Smooth muscle cell (in vitro differentiated cells): ENCODE measurements around the gene ATP13A2. TPM values are rescaled to one million over a fixed set of nuclear protein-coding genes. Genes with fewer than 3 reads are reported as not detected.

Experiments used
- DNase-seq: peaks from one replicate; lab custom pipeline; 2025; ENCODE audit not compliant: unreplicated experiment; lab: John Stamatoyannopoulos, UW
- H2AFZ ChIP-seq: fragments of 200-600 bp; sonication (generic); 2 replicates; pipeline ENCODE4 v1.6.0; 2016; ENCODE audit warnings: antibody characterized with exemption, low read depth, mild to moderate bottlenecking
- H3F3A ChIP-seq: fragments of 200-600 bp; sonication (generic); 2 replicates; pipeline ENCODE4 v1.6.0; 2017; ENCODE audit warnings: antibody characterized with exemption, low read depth
- H3K27ac ChIP-seq: fragments of 200-600 bp; sonication (generic); 2 replicates; pipeline ENCODE4 v1.5.1; 2016; ENCODE audit warnings: low read depth, mild to moderate bottlenecking
- H3K27me3 ChIP-seq: fragments of 200-600 bp; sonication (generic); 2 replicates; pipeline ENCODE4 v1.6.1; 2016; ENCODE audit warnings: low read depth, mild to moderate bottlenecking
- H3K36me3 ChIP-seq: fragments of 200-600 bp; sonication (generic); 2 replicates; pipeline ENCODE4 v1.5.1; 2016; ENCODE audit warnings: low read depth
- H3K4me1 ChIP-seq: fragments of 200-600 bp; sonication (generic); 2 replicates; pipeline ENCODE4 v1.5.1; 2016; ENCODE audit warnings: low read depth
- H3K4me2 ChIP-seq: fragments of 200-600 bp; sonication (generic); 2 replicates; pipeline ENCODE4 v1.6.0; 2016; ENCODE audit warnings: mild to moderate bottlenecking
- H3K4me3 ChIP-seq: fragments of 200-600 bp; sonication (generic); 2 replicates; pipeline ENCODE4 v1.5.1; 2016; ENCODE audit warnings: mild to moderate bottlenecking
- H3K79me2 ChIP-seq: fragments of 200-600 bp; sonication (generic); 2 replicates; pipeline ENCODE4 v1.6.0; 2016; ENCODE audit warnings: low read depth, mild to moderate bottlenecking
- H3K9ac ChIP-seq: fragments of 200-600 bp; sonication (generic); 2 replicates; pipeline ENCODE4 v1.6.0; 2016; ENCODE audit warnings: low read depth
- H3K9me3 ChIP-seq: fragments of 200-600 bp; sonication (generic); replicated peaks from 2 replicates; pipeline ENCODE4 v1.5.1; 2016; ENCODE audit warnings: low read depth
- H4K20me1 ChIP-seq: fragments of 200-600 bp; sonication (generic); 2 replicates; pipeline ENCODE4 v1.6.0; 2016; ENCODE audit warnings: low read depth
- CTCF ChIP-seq: fragments of 200-600 bp; sonication (generic); IDR thresholded peaks from 2 replicates; pipeline ENCODE4 v1.5.1; 2017; ENCODE audit warnings: borderline replicate concordance, mild to moderate bottlenecking, antibody characterized with exemption; ENCODE audit not compliant: insufficient read depth, poor library complexity, severe bottlenecking
- WGBS: methylation state at CpG from one replicate; pipeline ENCODE4 v1.1.7; 2016; ENCODE audit warnings: low lambda C conversion rate; 5-methylcytosine and 5-hydroxymethylcytosine counted together
- polyA plus RNA-seq: library from polyadenylated mRNA; unstranded; fragments of >200 nt; fragmentation: Nextera tagmentation; extraction: Ambion mirVana; gene quantifications from 2 replicates; pipeline ENCODE4 v1.2.1, GENCODE V29; 2016
- total RNA-seq: library from RNA; depleted of rRNA; stranded (reverse); fragments of >200 nt; gene quantifications from 2 replicates; pipeline ENCODE4 v1.2.3, GENCODE V29; 2014

ATP13A2 gene
- total and polyA plus RNA-seq, 2 experiments from 2014 or later: 27.7 to 42.3 TPM

GRCh38 chr1:17047924-17048323 lies 36.2 kb upstream of the ATP13A2 start:
- no peak overlapping the region for H3K4me2 ChIP-seq
- DNase-seq: no peak
- H3K36me3 ChIP-seq: peaks cover 14% of the 10 kb centered on the region
- no peaks in the 10 kb centered on the region for H3K9me3 ChIP-seq
- no peak overlapping the region for H3K4me3 ChIP-seq
- peaks cover 78% of the 10 kb centered on the region for H3K79me2 ChIP-seq
- no peaks in the 10 kb centered on the region for H3F3A ChIP-seq
- 98% methylated on average over 5 of the region's 5 CpGs for WGBS
- no peaks in the 10 kb centered on the region for H3K4me1 ChIP-seq
- no peak overlapping the region for H3K9ac ChIP-seq
- no peak overlapping the region for H2AFZ ChIP-seq
- TF ChIP-seq CTCF: no peak
- H3K27me3 ChIP-seq: no peaks in the 10 kb centered on the region
- H3K27ac ChIP-seq: no peak overlapping the region
- H4K20me1 ChIP-seq: peaks cover 39% of the 10 kb centered on the region

- no peak for TF ChIP-seq CTCF
- H2AFZ ChIP-seq: no peak overlapping the region
- H3F3A ChIP-seq: no peaks in the 10 kb centered on the region
- H3K27ac ChIP-seq: no peak overlapping the region
- peaks cover 67% of the 10 kb centered on the region for H3K79me2 ChIP-seq
- no peak overlapping the region for H3K9ac ChIP-seq
- H3K4me2 ChIP-seq: no peak overlapping the region
- no peak overlapping the region for H3K4me3 ChIP-seq
- H4K20me1 ChIP-seq: peaks cover 49% of the 10 kb centered on the region
- no peak for DNase-seq
- no peaks in the 10 kb centered on the region for H3K4me1 ChIP-seq
- H3K27me3 ChIP-seq: no peaks in the 10 kb centered on the region
- H3K9me3 ChIP-seq: no peaks in the 10 kb centered on the region
- WGBS: 82% methylated on average over 3 of the region's 3 CpGs
- H3K36me3 ChIP-seq: peaks cover 16% of the 10 kb centered on the region
Measured at GRCh38 chr1:17046334-17046657, 34.6 kb upstream of the ATP13A2 start.

GRCh38 chr1:17045634-17046333 lies 34.1 kb upstream of the ATP13A2 start:
- H3K79me2 ChIP-seq: peaks cover 65% of the 10 kb centered on the region
- no peak for DNase-seq
- TF ChIP-seq CTCF: peak; percentile 63
- H3K27me3 ChIP-seq: no peaks in the 10 kb centered on the region
- H3K27ac ChIP-seq: no peak overlapping the region
- peaks cover 54% of the 10 kb centered on the region for H4K20me1 ChIP-seq
- H3K9me3 ChIP-seq: no peaks in the 10 kb centered on the region
- 69% methylated on average over 9 of the region's 9 CpGs for WGBS
- H3F3A ChIP-seq: no peaks in the 10 kb centered on the region
- peaks cover 16% of the 10 kb centered on the region for H3K36me3 ChIP-seq
- H2AFZ ChIP-seq: no peak overlapping the region
- no peak overlapping the region for H3K4me3 ChIP-seq
- H3K9ac ChIP-seq: no peak overlapping the region
- H3K4me1 ChIP-seq: no peaks in the 10 kb centered on the region
- H3K4me2 ChIP-seq: no peak overlapping the region

- Histone ChIP-seq H2AFZ (no peak overlapping the region), H3K36me3 (peaks cover 21% of the 10 kb centered on the region), H3K9me3 (no peaks in the 10 kb centered on the region), H3K4me1 (no peaks in the 10 kb centered on the region), H4K20me1 (peaks cover 60% of the 10 kb centered on the region), H3K79me2 (peaks cover 59% of the 10 kb centered on the region), H3K27me3 (no peaks in the 10 kb centered on the region), H3K27ac (no peak overlapping the region), H3F3A (no peaks in the 10 kb centered on the region), H3K9ac (no peak overlapping the region), H3K4me3 (no peak overlapping the region), H3K4me2 (no peak overlapping the region)
- no peak for DNase-seq
- no peak for TF ChIP-seq CTCF
- WGBS: 88% methylated on average over 5 of the region's 5 CpGs
Measured at GRCh38 chr1:17045150-17045549, 33.4 kb upstream of the ATP13A2 start.
